ENCODE measurements around the gene SMKR1. TPM values are rescaled to one million over a fixed set of nuclear protein-coding genes. Genes with fewer than 3 reads are reported as not detected.

Gene SMKR1
- 1 to 10 TPM in 6 of 9 donors, under 1 TPM in 1, not detected in 2; 0.83 to 4.6 (median 1.8) TPM for total RNA-seq
- polyA plus RNA-seq: 1 to 10 TPM in 2 of 3 donors, under 1 TPM in 1; 0.72 to 2.7 (median 2.1) TPM
- long read RNA-seq, donor 1: 0 reads
- long read RNA-seq, donor 2: 0 reads
- long read RNA-seq, donor 3: 0 reads
- long read RNA-seq, donor 4, partial matches to known transcripts: 0 of 1 reads
- long read RNA-seq, donor 4, other reads (novel, unspliced or antisense): 1 of 1 reads
- long read RNA-seq, donor 5, partial matches to known transcripts: 0 of 2 reads
- long read RNA-seq, donor 5, other reads (novel, unspliced or antisense): 0 of 2 reads
- long read RNA-seq, donor 6: 0 reads
- long read RNA-seq, donor 7: 0 reads
- long read RNA-seq, donor 8, partial matches to known transcripts: 0 of 1 reads
- long read RNA-seq, donor 8, other reads (novel, unspliced or antisense): 0 of 1 reads
- long read RNA-seq, donor 9, partial matches to known transcripts: 0 of 1 reads
- long read RNA-seq, donor 9, other reads (novel, unspliced or antisense): 0 of 1 reads
- long read RNA-seq, donor 10: 0 reads

GRCh38 chr7:129501760-129502707, at the start of gene SMKR1:
TSS of gene SMKR1 (plus strand) at chr7:129502531. CDS start at chr7:129502825, 294 bp downstream.
- peak; percentile 78 to 88 (median 85) for DNase-seq
- Histone ChIP-seq H3K9me3 (replicated peaks in 1 of 3) (no peaks in the 10 kb centered on the region), H3K27ac (peak within 1 kb of the TSS in 2 of 5 donors; percentile 3 to 8), H3K4me1 (replicated peaks in 1 of 2) (peaks cover 0 to 5% of the 10 kb centered on the region in 2 donors), H3K36me3 (replicated peaks in 1 of 2) (no peaks in the 10 kb centered on the region), H3K27me3 (no peaks in the 10 kb centered on the region), H3K4me3 (peak within 1 kb of the TSS in 2 of 4 donors; percentile 28 to 72)
- 6 to 34% (median 12%) methylated on average over 15 to 89 of the region's 89 CpGs for WGBS, 4 donors
- intact Hi-C loops (cut with DNase I): no loop called here
- peak in 1 of 2 donors; percentile 32 for TF ChIP-seq POLR2A (IDR thresholded peaks at IDR 0.05)
- TF ChIP-seq, protein P1, sequence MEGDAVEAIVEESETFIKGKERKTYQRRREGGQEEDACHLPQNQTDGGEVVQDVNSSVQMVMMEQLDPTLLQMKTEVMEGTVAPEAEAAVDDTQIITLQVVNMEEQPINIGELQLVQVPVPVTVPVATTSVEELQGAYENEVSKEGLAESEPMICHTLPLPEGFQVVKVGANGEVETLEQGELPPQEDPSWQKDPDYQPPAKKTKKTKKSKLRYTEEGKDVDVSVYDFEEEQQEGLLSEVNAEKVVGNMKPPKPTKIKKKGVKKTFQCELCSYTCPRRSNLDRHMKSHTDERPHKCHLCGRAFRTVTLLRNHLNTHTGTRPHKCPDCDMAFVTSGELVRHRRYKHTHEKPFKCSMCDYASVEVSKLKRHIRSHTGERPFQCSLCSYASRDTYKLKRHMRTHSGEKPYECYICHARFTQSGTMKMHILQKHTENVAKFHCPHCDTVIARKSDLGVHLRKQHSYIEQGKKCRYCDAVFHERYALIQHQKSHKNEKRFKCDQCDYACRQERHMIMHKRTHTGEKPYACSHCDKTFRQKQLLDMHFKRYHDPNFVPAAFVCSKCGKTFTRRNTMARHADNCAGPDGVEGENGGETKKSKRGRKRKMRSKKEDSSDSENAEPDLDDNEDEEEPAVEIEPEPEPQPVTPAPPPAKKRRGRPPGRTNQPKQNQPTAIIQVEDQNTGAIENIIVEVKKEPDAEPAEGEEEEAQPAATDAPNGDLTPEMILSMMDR (IDR thresholded peaks at IDR 0.05): no peak

DNA sequence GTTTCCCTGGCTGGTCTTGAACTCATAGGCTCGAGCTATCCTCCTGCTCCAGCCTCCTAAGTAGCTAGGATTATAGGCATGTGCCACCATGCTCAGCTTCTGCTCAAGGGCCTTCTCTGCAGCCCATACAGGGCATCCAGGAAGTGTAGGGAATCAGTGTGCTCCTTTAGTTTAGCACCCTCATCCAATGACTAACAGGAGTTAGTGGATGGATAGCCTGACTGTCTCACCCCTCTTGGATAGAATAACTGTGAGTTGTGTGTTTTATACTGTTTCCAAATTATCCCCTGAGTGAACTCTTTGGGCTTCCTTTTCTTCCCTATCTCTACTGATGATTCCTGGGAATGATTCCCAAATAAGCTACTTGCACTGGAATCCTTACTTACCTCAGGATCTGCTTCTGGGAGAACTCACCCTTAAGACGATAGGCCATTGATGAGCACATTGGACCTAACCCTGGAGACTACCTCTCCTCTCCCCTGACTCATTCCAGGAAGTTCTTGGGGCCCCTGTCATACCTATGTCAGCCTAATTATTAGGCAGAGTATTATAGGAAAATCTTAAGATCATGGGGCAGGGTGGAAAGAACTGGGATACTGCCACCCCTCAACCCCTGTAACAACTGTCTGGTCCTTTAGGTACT, 49.6 kb upstream of the SMKR1 start:
- Histone ChIP-seq H3K27ac (no peak overlapping the region), H3K4me1 (replicated peaks in 1 of 2) (no peaks in the 10 kb centered on the region), H3K9me3 (replicated peaks in 1 of 3) (peaks cover 0 to 7% (median 0%) of the 10 kb centered on the region in 3 donors), H3K4me3 (no peak overlapping the region), H3K36me3 (replicated peaks in 1 of 2) (no peaks in the 10 kb centered on the region), H3K27me3 (no peaks in the 10 kb centered on the region)
- TF ChIP-seq, protein P1 (IDR thresholded peaks at IDR 0.05): no peak
- intact Hi-C loops (cut with DNase I): no loop called here
- 81 to 90% (median 85%) methylated on average over 2 of the region's 2 CpGs for WGBS, 4 donors
- DNase-seq: no peak

DNA sequence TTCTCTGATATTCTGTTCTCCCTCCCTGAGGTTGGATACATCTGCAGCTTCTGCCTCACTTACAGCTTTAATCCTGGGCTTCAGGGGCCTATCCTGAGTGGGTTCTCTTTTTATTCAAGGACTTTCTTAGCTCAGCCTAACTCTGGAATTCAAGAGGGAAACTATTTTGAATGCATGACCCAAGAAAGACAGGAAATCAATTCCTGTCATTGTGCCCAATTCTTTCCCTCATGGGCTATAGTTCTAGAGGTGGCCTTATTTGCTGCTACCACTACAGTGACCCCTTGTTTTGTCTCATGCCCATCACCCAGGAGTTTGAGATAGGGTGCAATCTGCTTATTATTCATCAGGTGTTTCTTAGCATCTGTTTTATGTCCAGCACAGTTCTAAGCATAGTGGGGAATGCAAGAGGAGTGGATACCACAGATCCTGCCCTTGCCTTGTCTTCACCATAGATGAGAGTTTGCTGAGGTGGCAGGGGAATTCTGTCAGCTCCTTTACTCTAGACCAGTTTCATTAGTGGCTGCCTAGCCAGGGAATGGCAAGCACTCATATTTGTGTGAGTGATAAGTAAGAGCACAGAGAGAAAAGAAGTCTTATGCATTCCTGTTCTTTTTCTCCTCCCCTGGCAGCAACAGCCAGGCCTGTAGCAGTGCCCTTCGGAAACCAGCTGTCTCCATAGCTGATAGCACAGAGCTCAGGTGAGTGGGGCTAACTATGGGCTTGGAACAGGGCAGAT, 48.7 kb upstream of the SMKR1 start:
- H3K27ac ChIP-seq: no peak overlapping the region
- no peaks in the 10 kb centered on the region for H3K27me3 ChIP-seq
- intact Hi-C loops (cut with DNase I): no loop called here
- DNase-seq: no peak
- 97 to 100% (median 100%) methylated on average over 1 of the region's 1 CpG for WGBS, 4 donors
- H3K4me1 ChIP-seq (replicated peaks in 1 of 2): no peaks in the 10 kb centered on the region
- H3K36me3 ChIP-seq (replicated peaks in 1 of 2): no peaks in the 10 kb centered on the region
- H3K9me3 ChIP-seq (replicated peaks in 1 of 3): peaks cover 0 to 4% (median 0%) of the 10 kb centered on the region in 3 donors
- TF ChIP-seq, protein P1 (IDR thresholded peaks at IDR 0.05): no peak
- TF ChIP-seq POLR2A (IDR thresholded peaks at IDR 0.05): no peak
- no peak overlapping the region for H3K4me3 ChIP-seq

All from adrenal gland (tissue), 19 donors.